ENCODE results near the gene TNFAIP2. TPM values are rescaled to one million over a fixed set of nuclear protein-coding genes. Genes with fewer than 3 reads are reported as not detected.
A peak's percentile ranks its signal among the peaks of the same experiment; 100 is the strongest.

The TNFAIP2 gene
- total and polyA plus RNA-seq, 2 of the 4 experiments (the other 2 are of a cell fraction) = 6.3 to 9.6 TPM

- H2AFZ ChIP-seq (replicated peaks; ENCODE audit: low read length, poor library complexity) = no peak overlapping the region
- no peak overlapping the region for H4K5ac ChIP-seq (ENCODE audit: low read depth, low read length)
- WGBS, 2 experiments (ENCODE audit: extremely low coverage in 2 of 2, insufficient read length in 1 of 2) = 100% methylated on average over 3 of the region's 21 CpGs; no CpG with 5 or more reads in 1 of the 2 experiments
- DNase-seq (no peak), ATAC-seq (ENCODE audit: low read depth) (no peak)
- no peaks in the 10 kb centered on the region for H3K79me1 ChIP-seq (ENCODE audit: low read depth in 1 of 2, low read length in 2 of 2)
- H3K27ac ChIP-seq (ENCODE audit: insufficient read depth, low read length) = no peak overlapping the region
- peak overlapping the region; percentile 55 for H2AK9ac ChIP-seq (replicated peaks; ENCODE audit: low read depth, low read length, poor library complexity)
- no peaks in the 10 kb centered on the region for H3K36me3 ChIP-seq (ENCODE audit: control insufficient read depth, insufficient read depth, low read length)
- H3K9me3 ChIP-seq (ENCODE audit: control insufficient read depth, insufficient read depth, low read length) = no peaks in the 10 kb centered on the region
- TF ChIP-seq BHLHE40 (IDR thresholded peaks at IDR 0.05; ENCODE audit: low read depth, low read length) (no peak), USF2 (IDR thresholded peaks at IDR 0.05; ENCODE audit: low read depth, low read length) (no peak)
- H3K14ac ChIP-seq (replicated peaks; ENCODE audit: low read depth, low read length) = no peak overlapping the region
- H3K9ac ChIP-seq (ENCODE audit: low read depth, low read length) = no peak overlapping the region
- no peaks in the 10 kb centered on the region; the same call in 1 of the 2 replicates for H4K20me1 ChIP-seq (ENCODE audit: insufficient read depth, low read length)
- ChIA-PET POLR2A (ENCODE audit: unreplicated experiment) (interaction anchor here (0.5 kb wide), 1 partner anchor 74 kb away, joined by 4 read pairs; no protein-coding TSS in a partner anchor), CTCF (interaction anchor here (1.0 kb wide), 1 partner anchor 11 kb away, joined by 3 read pairs; no protein-coding TSS in a partner anchor)
- no peaks in the 10 kb centered on the region for H3K9me1 ChIP-seq (ENCODE audit: insufficient read depth, low read length)
- H3K23ac ChIP-seq (ENCODE audit: low read depth, low read length) = no peak overlapping the region
- no peak overlapping the region for H4K8ac ChIP-seq (ENCODE audit: low read depth in 2 of 2, low read length in 2 of 2)
- dilution Hi-C loops (cut with HindIII; ENCODE audit: low sequenced_read_pairs, unreplicated experiment) (no loop called here), intact Hi-C loops (cut with micrococcal nuclease) (loop anchor here (10.0 kb wide), 1 partner anchor 111 kb away; no protein-coding TSS in a partner anchor), in situ Hi-C loops (cut with MboI; ENCODE audit: low sequenced_read_pairs) (no loop called here)
- BruUV-seq (replicated peaks) = no TSS peak
- H2BK5ac ChIP-seq (ENCODE audit: low read depth, low read length, poor library complexity, severe bottlenecking) = no peak overlapping the region
- no peak overlapping the region for H2BK120ac ChIP-seq (ENCODE audit: low read depth, low read length)
- no peak overlapping the region for H3K4ac ChIP-seq (ENCODE audit: low read depth, low read length)
- H2AK5ac ChIP-seq (ENCODE audit: low read depth, low read length) = 0 out of 2 replicates have a peak overlapping the region, but pooled peaks have one; percentile 33
- H4K91ac ChIP-seq (ENCODE audit: insufficient read depth, low read depth, low read length) = no peak overlapping the region
- no peak overlapping the region for H3K18ac ChIP-seq (ENCODE audit: low read depth, low read length)
- no peak overlapping the region for H3K56ac ChIP-seq (ENCODE audit: extremely low read depth, insufficient read depth, low read length)
- H2BK20ac ChIP-seq (ENCODE audit: low read depth, low read length) = no peak overlapping the region
- peaks cover 3% of the 10 kb centered on the region; the same call in 1 of the 2 replicates for H3K27me3 ChIP-seq (ENCODE audit: control insufficient read depth, insufficient read depth, low read length)
- no peak overlapping the region for H3K4me3 ChIP-seq (ENCODE audit: insufficient read depth, low read depth, low read length)
- peaks cover 2% of the 10 kb centered on the region; the same call in 1 of the 2 replicates for H3K4me1 ChIP-seq (ENCODE audit: control insufficient read depth, insufficient read depth, low read length)
- no peak overlapping the region for H2BK15ac ChIP-seq (ENCODE audit: low read depth, low read length)
- H3K4me2 ChIP-seq (ENCODE audit: low read depth, low read length) = no peak overlapping the region
Measured at GRCh38 chr14:103073876-103074728, 49.2 kb upstream of the TNFAIP2 start.

Measured in IMR-90 (cell line).